Heart left ventricle (tissue), 16 donors: ENCODE results near the gene ANKRD37. TPM values are rescaled to one million over a fixed set of nuclear protein-coding genes. Genes with fewer than 3 reads are reported as not detected.

Experiments used
- ATAC-seq, 4 donors: fragments of 200-7000 bp; cut with Tn5 transposase; one replicate each; pipeline ENCODE4 v1.9.1; 2020 to 2022; ENCODE audit warnings: moderate library complexity in 4 of 4, mild to moderate bottlenecking in 3 of 4, moderate number of reproducible peaks in 1 of 4
- DNase-seq, 5 donors: peaks; one replicate each; pipeline ENCODE4 v3.0.0-alpha.2; 2020
- H3K27ac ChIP-seq, 12 donors: fragments of 200-600 bp; sonication (generic) in 4 of 12; one replicate each; pipeline versions ENCODE4 v1.5.0 to v1.8.0; 2016 to 2022; ENCODE audit warnings: mild to moderate bottlenecking in 2 of 12
- H3K27me3 ChIP-seq, 9 donors: fragments of 200-600 bp; sonication (generic) in 2 of 9; one replicate each; pipeline versions ENCODE4 v1.5.1 to v1.8.0; 2016 to 2022; ENCODE audit warnings: mild to moderate bottlenecking in 3 of 9
- H3K36me3 ChIP-seq, 9 donors: fragments of 200-600 bp; sonication (generic) in 2 of 9; one replicate each; pipeline versions ENCODE4 v1.5.0 to v1.8.0; 2018 to 2022; ENCODE audit warnings: mild to moderate bottlenecking in 2 of 9
- H3K4me1 ChIP-seq, 12 donors: fragments of 200-600 bp; sonication (generic) in 4 of 12; one replicate each; pipeline versions ENCODE4 v1.5.0 to v1.8.0; 2016 to 2022; ENCODE audit warnings: mild to moderate bottlenecking in 3 of 12
- H3K4me3 ChIP-seq, 12 donors: fragments of 200-600 bp; sonication (generic) in 4 of 12; one replicate each; pipeline versions ENCODE4 v1.5.0 to v1.8.0; 2017 to 2022; ENCODE audit warnings: mild to moderate bottlenecking in 9 of 12, moderate library complexity in 4 of 12
- H3K9me3 ChIP-seq, 12 donors: fragments of 200-600 bp; sonication (generic) in 4 of 12; one replicate each; pipeline versions ENCODE4 v1.5.0 to v1.8.0; 2016 to 2022; ENCODE audit warnings: mild to moderate bottlenecking in 1 of 12
- CTCF ChIP-seq, 12 donors: fragments of 200-600 bp; sonication (generic) in 4 of 12; IDR thresholded peaks; one replicate each; pipeline versions ENCODE4 v1.5.0 to v1.8.0; 2018 to 2022; ENCODE audit warnings: antibody characterized with exemption in 12 of 12, mild to moderate bottlenecking in 5 of 12
- POLR2A ChIP-seq, 2 donors: fragments of 450-650 bp; IDR thresholded peaks; one replicate each; pipeline ENCODE4 v1.6.1; 2017; ENCODE audit warnings: antibody characterized with exemption in 2 of 2, mild to moderate bottlenecking in 2 of 2, moderate library complexity in 2 of 2
- WGBS, 4 donors: extraction: QIAGEN DNeasy Blood & Tissue Kit in 2 of 4; methylation state at CpG; one replicate each; pipeline versions ENCODE4 v1.1.5 to v1.1.7; 2013 to 2018; 5-methylcytosine and 5-hydroxymethylcytosine counted together
- intact Hi-C, 10 donors: fragments of 100-400 bp; cut with DNase I; formaldehyde crosslinking; loops; one replicate each; pipeline versions ENCODE4 v1.11.1 to v1.14.2; 2022
- polyA plus RNA-seq, 2 donors: library from polyadenylated mRNA; stranded (reverse); fragments of 200-250 nt; gene quantifications; one replicate each; pipeline ENCODE4 v1.2.3, GENCODE V29; 2013
- total RNA-seq, 9 donors: library from RNA; depleted of rRNA in 2 of 9; stranded (reverse); fragments of >200 nt in 2 of 9; fragmentation: NEBNext Ultra II Directional in 3 of 9; extraction: Animal tissue kit (Norgen Biotek cat#: 25700) in 3 of 9; gene quantifications; one replicate each; pipeline versions ENCODE4 v1.1.0 to v1.2.4, GENCODE V29; 2016 to 2023
- donor health status: ischemic (EF 13 %, LVEDD 7.1; RV severe dilation, severe dysfunction).
- donor health status: healthy with polysubstance abuse.
- donor health status: DM: no; HTN: yes; CAD: no.
- donor health status: DM: no; HTN: no; CAD: no.
- donor health status: ischemic (EF 25% LVEDD 6.9; RV normal size, moderate dysfunction).
- donor health status: ischemic (EF 25% LVEDD 5.7; RV mildly dilated, moderate dysfunction).
- donor health status: healthy.
- donor health status: DM: yes; HTN: yes; CAD: no.
- donor health status: ischemic (EF 35%, LVEDD 5.7; RV mildly dilated, moderate dysfunction).
- donor health status: nonischemic (EF 11% LVEDD 7.7; RV severe dilation, severe dysfunction).
- donor health status: DM: yes; HTN: yes; CAD: no.
- donor health status: PGD.
- donor health status: ischemic (EF 29% LVEDD 5.4; RV normal size, mild dysfunction).
- donor health status: nonischemic (EF 23%, LVEDD 6.1; RV moderate dilation, normal function).

The ANKRD37 gene
- total and polyA plus RNA-seq, 11 donors: 8.4 to 30.6 (median 12.2) TPM

GRCh38 chr4:185371702-185372101 lies 24.9 kb upstream of the ANKRD37 start:
- Histone ChIP-seq H3K36me3 (peaks cover 0 to 43% (median 18%) of the 10 kb centered on the region in 9 donors), H3K27ac (no peak overlapping the region), H3K4me3 (no peak overlapping the region), H3K4me1 (peaks cover 0 to 7% (median 0%) of the 10 kb centered on the region in 12 donors), H3K9me3 (no peaks in the 10 kb centered on the region), H3K27me3 (no peaks in the 10 kb centered on the region)
- intact Hi-C loops: loop anchor here in 1 of 10 donors (5.0 kb wide), 1 partner anchor 34 kb away; no protein-coding TSS in a partner anchor
- 95 to 98% (median 97%) methylated on average over 11 of the region's 11 CpGs for WGBS, 4 donors
- TF ChIP-seq POLR2A (IDR thresholded peaks at IDR 0.05) (no peak), CTCF (IDR thresholded peaks at IDR 0.05) (no peak)
- no peak for DNase-seq
- no peak for ATAC-seq

GRCh38 chr4:185374027-185374426 lies 22.6 kb upstream of the ANKRD37 start:
- intact Hi-C loops: loop anchor here in 1 of 10 donors (5.0 kb wide), 1 partner anchor 37 kb away; no protein-coding TSS in a partner anchor
- no peak for ATAC-seq

DNA sequence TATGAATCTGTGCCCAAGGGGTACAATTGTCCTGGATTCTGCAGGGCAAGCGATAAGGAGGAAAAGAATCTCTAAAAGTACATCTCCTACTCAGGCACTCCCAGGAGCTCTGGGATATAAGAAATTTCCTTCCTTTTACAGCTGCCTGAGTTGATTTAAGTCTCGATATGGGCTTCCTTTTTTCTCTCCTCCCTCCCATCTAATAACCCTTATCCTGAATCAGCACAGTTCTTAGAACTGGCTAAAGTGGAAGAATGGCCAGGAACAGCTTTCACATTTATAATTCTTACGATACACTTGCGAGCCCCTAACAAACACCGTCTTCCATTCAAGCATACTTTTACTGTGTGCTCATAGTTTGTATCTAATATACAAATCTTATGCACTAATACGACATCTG lies 22.1 kb upstream of the ANKRD37 start:
- peaks cover 0 to 39% (median 18%) of the 10 kb centered on the region in 9 donors for H3K36me3 ChIP-seq
- no peak overlapping the region for H3K4me3 ChIP-seq
- WGBS, 4 donors: 62 to 74% (median 69%) methylated on average over 6 of the region's 6 CpGs
- H3K27ac ChIP-seq: no peak overlapping the region
- no peak for TF ChIP-seq CTCF (IDR thresholded peaks at IDR 0.05)
- no peak for TF ChIP-seq POLR2A (IDR thresholded peaks at IDR 0.05)
- ATAC-seq: peak in 1 of 4 donors; percentile 50
- no peaks in the 10 kb centered on the region for H3K27me3 ChIP-seq
- intact Hi-C loops: loop anchor here in 1 of 10 donors (5.0 kb wide), 1 partner anchor 37 kb away; no protein-coding TSS in a partner anchor
- H3K9me3 ChIP-seq: no peaks in the 10 kb centered on the region
- no peak for DNase-seq
- H3K4me1 ChIP-seq: peaks cover 0 to 7% (median 0%) of the 10 kb centered on the region in 12 donors

More at GRCh38 chr4:185374027-185374426, 22.6 kb upstream of the ANKRD37 start:
- Histone ChIP-seq H3K27ac (no peak overlapping the region), H3K9me3 (no peaks in the 10 kb centered on the region), H3K27me3 (no peaks in the 10 kb centered on the region), H3K4me3 (no peak overlapping the region), H3K36me3 (peaks cover 0 to 41% (median 18%) of the 10 kb centered on the region in 9 donors), H3K4me1 (peaks cover 0 to 7% (median 0%) of the 10 kb centered on the region in 12 donors)
- DNase-seq: no peak
- WGBS, 4 donors: 84 to 92% (median 87%) methylated on average over 7 of the region's 7 CpGs
- TF ChIP-seq CTCF (IDR thresholded peaks at IDR 0.05) (no peak), POLR2A (IDR thresholded peaks at IDR 0.05) (no peak)

GRCh38 chr4:185378264-185378663 lies 18.4 kb upstream of the ANKRD37 start:
- intact Hi-C loops: no loop called here
- ATAC-seq (no peak), DNase-seq (no peak)
- Histone ChIP-seq H3K4me1 (peaks cover 0 to 7% (median 0%) of the 10 kb centered on the region in 12 donors), H3K36me3 (peaks cover 0 to 8% (median 0%) of the 10 kb centered on the region in 9 donors), H3K9me3 (peaks cover 0 to 14% (median 0%) of the 10 kb centered on the region in 12 donors), H3K27me3 (no peaks in the 10 kb centered on the region), H3K4me3 (no peak overlapping the region), H3K27ac (no peak overlapping the region)
- TF ChIP-seq POLR2A (IDR thresholded peaks at IDR 0.05) (no peak), CTCF (IDR thresholded peaks at IDR 0.05) (no peak)
- 91 to 99% (median 95%) methylated on average over 6 of the region's 6 CpGs for WGBS, 4 donors
